NCI-H146 (cell line): ENCODE data around the gene NRG2.

Experiments used
- DNase-seq: peaks from one replicate; lab custom pipeline; 2025; lab: John Stamatoyannopoulos, UW

The NRG2 gene

GRCh38 chr5:140041099-140041491 is 2.0 kb downstream of the NRG2 start:
- no peak for DNase-seq

- DNase-seq, result no peak
Measured at GRCh38 chr5:140040358-140040757, 2.7 kb downstream of the NRG2 start.

- no peak for DNase-seq
Measured at GRCh38 chr5:140039561-140039960, 3.5 kb downstream of the NRG2 start.

- peak; percentile 1 for DNase-seq
Measured at GRCh38 chr5:140038373-140038957, 4.6 kb downstream of the NRG2 start.

- DNase-seq, result no peak
Measured at GRCh38 chr5:140037012-140037411, 6.1 kb downstream of the NRG2 start.

- no peak for DNase-seq
Measured at GRCh38 chr5:140035881-140036280, 7.2 kb downstream of the NRG2 start.

GRCh38 chr5:140033037-140033760 is 9.9 kb downstream of the NRG2 start:
- no peak for DNase-seq

GRCh38 chr5:140032296-140032695 is 10.8 kb downstream of the NRG2 start:
- no peak for DNase-seq

GRCh38 chr5:140027807-140028206 is 15.3 kb downstream of the NRG2 start:
- DNase-seq, result no peak

- no peak for DNase-seq
Measured at GRCh38 chr5:140025736-140026135, 17.4 kb downstream of the NRG2 start.

GRCh38 chr5:140024928-140025327 is 18.2 kb downstream of the NRG2 start:
- DNase-seq, result no peak

- DNase-seq, result no peak
Measured at GRCh38 chr5:140023611-140024191, 19.4 kb downstream of the NRG2 start.

GRCh38 chr5:140020601-140021177 is 22.4 kb downstream of the NRG2 start:
- DNase-seq, result no peak

- no peak for DNase-seq
Measured at GRCh38 chr5:140018920-140019644, 24.0 kb downstream of the NRG2 start.

GRCh38 chr5:140018517-140018916 is 24.6 kb downstream of the NRG2 start:
- DNase-seq, result no peak

GRCh38 chr5:140018096-140018481 is 25.0 kb downstream of the NRG2 start:
- DNase-seq, result no peak

- no peak for DNase-seq
Measured at GRCh38 chr5:140017397-140018095, 25.6 kb downstream of the NRG2 start.

- DNase-seq, result no peak
Measured at GRCh38 chr5:140015706-140016105, 27.4 kb downstream of the NRG2 start.

- no peak for DNase-seq
Measured at GRCh38 chr5:140014751-140015150, 28.3 kb downstream of the NRG2 start.

- no peak for DNase-seq
Measured at GRCh38 chr5:140013536-140013935, 29.6 kb downstream of the NRG2 start.

- DNase-seq, result no peak
Measured at GRCh38 chr5:140012443-140012842, 30.7 kb downstream of the NRG2 start.

GRCh38 chr5:140011297-140011802 is 31.7 kb downstream of the NRG2 start:
- no peak for DNase-seq
